Measurements from ENCODE around the gene TMEM147. TPM values are rescaled to one million over a fixed set of nuclear protein-coding genes. Genes with fewer than 3 reads are reported as not detected.
A peak's percentile ranks its signal among the peaks of the same experiment; 100 is the strongest.

TMEM147 gene
- total and polyA plus RNA-seq, 2 of the 4 experiments (the other 2 are of a cell fraction): 67.6 to 108 TPM

- DNase-seq (no peak), ATAC-seq (ENCODE audit: low read depth) (no peak; the same call in 1 of the 2 replicates)
- Histone ChIP-seq H3K36me3 (ENCODE audit: control insufficient read depth, insufficient read depth, low read length) (no peaks in the 10 kb centered on the region), H4K20me1 (ENCODE audit: insufficient read depth, low read length) (no peaks in the 10 kb centered on the region), H3K56ac (ENCODE audit: extremely low read depth, insufficient read depth, low read length) (no peak overlapping the region), H3K27ac (ENCODE audit: insufficient read depth, low read length) (no peak overlapping the region), H3K4ac (ENCODE audit: low read depth, low read length) (0 out of 2 replicates have a peak overlapping the region, but pooled peaks have one; percentile 38), H4K5ac (ENCODE audit: low read depth, low read length) (no peak overlapping the region), H4K8ac (ENCODE audit: low read depth in 2 of 2, low read length in 2 of 2) (peak overlapping the region in 1 of 2 experiments; percentile 73; a peak in 1 of 4 replicates), H3K18ac (ENCODE audit: low read depth, low read length) (no peak overlapping the region), H3K9me3 (ENCODE audit: control insufficient read depth, insufficient read depth, low read length) (no peaks in the 10 kb centered on the region), H2BK120ac (ENCODE audit: low read depth, low read length) (no peak overlapping the region), H3K79me1 (ENCODE audit: low read depth in 1 of 2, low read length in 2 of 2) (no peaks in the 10 kb centered on the region), H4K91ac (ENCODE audit: insufficient read depth, low read depth, low read length) (no peak overlapping the region), H3K9ac (ENCODE audit: low read depth, low read length) (no peak overlapping the region), H3K27me3 (ENCODE audit: control insufficient read depth, insufficient read depth, low read length) (peaks cover 66% of the 10 kb centered on the region), H2BK20ac (ENCODE audit: low read depth, low read length) (no peak overlapping the region), H2AK5ac (ENCODE audit: low read depth, low read length) (peak overlapping the region; percentile 50; the same call in 1 of the 2 replicates), H2AFZ (replicated peaks; ENCODE audit: low read length, poor library complexity) (peak overlapping the region; percentile 93), H3K23ac (ENCODE audit: low read depth, low read length) (no peak overlapping the region), H3K14ac (replicated peaks; ENCODE audit: low read depth, low read length) (no peak overlapping the region), H2BK5ac (ENCODE audit: low read depth, low read length, poor library complexity, severe bottlenecking) (no peak overlapping the region), H3K4me2 (ENCODE audit: low read depth, low read length) (peak overlapping the region; percentile 56), H3K9me1 (ENCODE audit: insufficient read depth, low read length) (no peaks in the 10 kb centered on the region; the same call in 1 of the 2 replicates), H2AK9ac (replicated peaks; ENCODE audit: low read depth, low read length, poor library complexity) (peak overlapping the region; percentile 94), H3K4me1 (ENCODE audit: control insufficient read depth, insufficient read depth, low read length) (peaks cover 5% of the 10 kb centered on the region; the same call in 1 of the 2 replicates), H3K4me3 (ENCODE audit: insufficient read depth, low read depth, low read length) (peak overlapping the region; percentile 25; the same call in 1 of the 2 replicates), H2BK15ac (ENCODE audit: low read depth, low read length) (no peak overlapping the region; the same call in 2 of the 3 replicates)
- CTCF ChIA-PET: interaction anchor here (1.0 kb wide), 2 partner anchors 8 to 15 kb away, joined by 3 to 4 read pairs; no protein-coding TSS in a partner anchor
- no TSS peak for BruUV-seq (replicated peaks)
- in situ Hi-C loops (cut with MboI; ENCODE audit: low sequenced_read_pairs) (no loop called here), intact Hi-C loops (cut with micrococcal nuclease) (loop anchor here (2.0 kb wide), 1 partner anchor 34 kb away; the partner anchor contains the start of gene TMEM147), dilution Hi-C loops (cut with HindIII; ENCODE audit: low sequenced_read_pairs, unreplicated experiment) (no loop called here)
- POLR2A ChIA-PET (ENCODE audit: unreplicated experiment): no interaction called here
- TF ChIP-seq MXI1 (IDR thresholded peaks at IDR 0.05; ENCODE audit: borderline replicate concordance, low read depth, low read length) (no peak), ELK1 (IDR thresholded peaks at IDR 0.05; ENCODE audit: borderline replicate concordance, low read depth, low read length) (no peak), USF2 (IDR thresholded peaks at IDR 0.05; ENCODE audit: low read depth, low read length) (no peak), MAZ (IDR thresholded peaks at IDR 0.05; ENCODE audit: borderline replicate concordance, low read depth, low read length) (no peak), FOS (IDR thresholded peaks at IDR 0.05; ENCODE audit: low read depth, low read length) (no peak), RCOR1 (IDR thresholded peaks at IDR 0.05; ENCODE audit: insufficient replicate concordance, low read length) (no peak), CEBPB (IDR thresholded peaks at IDR 0.05; ENCODE audit: low read depth, low read length) (no peak), CHD1 (IDR thresholded peaks at IDR 0.05; ENCODE audit: low read depth, low read length) (no peak), NFE2L2 (IDR thresholded peaks at IDR 0.05; ENCODE audit: low read depth, low read length) (no peak), RAD21 (IDR thresholded peaks at IDR 0.05; ENCODE audit: low read length) (no peak), SMC3 (IDR thresholded peaks at IDR 0.05; ENCODE audit: low read depth, low read length) (no peak), RFX5 (IDR thresholded peaks at IDR 0.05; ENCODE audit: low read depth, low read length) (no peak), POLR2A (IDR thresholded peaks at IDR 0.05; ENCODE audit: low read depth, low read length) (no peak), BHLHE40 (IDR thresholded peaks at IDR 0.05; ENCODE audit: low read depth, low read length) (no peak), MAFK (IDR thresholded peaks at IDR 0.05; ENCODE audit: low read depth, low read length) (no peak)
- TF ChIP-seq, protein P1, sequence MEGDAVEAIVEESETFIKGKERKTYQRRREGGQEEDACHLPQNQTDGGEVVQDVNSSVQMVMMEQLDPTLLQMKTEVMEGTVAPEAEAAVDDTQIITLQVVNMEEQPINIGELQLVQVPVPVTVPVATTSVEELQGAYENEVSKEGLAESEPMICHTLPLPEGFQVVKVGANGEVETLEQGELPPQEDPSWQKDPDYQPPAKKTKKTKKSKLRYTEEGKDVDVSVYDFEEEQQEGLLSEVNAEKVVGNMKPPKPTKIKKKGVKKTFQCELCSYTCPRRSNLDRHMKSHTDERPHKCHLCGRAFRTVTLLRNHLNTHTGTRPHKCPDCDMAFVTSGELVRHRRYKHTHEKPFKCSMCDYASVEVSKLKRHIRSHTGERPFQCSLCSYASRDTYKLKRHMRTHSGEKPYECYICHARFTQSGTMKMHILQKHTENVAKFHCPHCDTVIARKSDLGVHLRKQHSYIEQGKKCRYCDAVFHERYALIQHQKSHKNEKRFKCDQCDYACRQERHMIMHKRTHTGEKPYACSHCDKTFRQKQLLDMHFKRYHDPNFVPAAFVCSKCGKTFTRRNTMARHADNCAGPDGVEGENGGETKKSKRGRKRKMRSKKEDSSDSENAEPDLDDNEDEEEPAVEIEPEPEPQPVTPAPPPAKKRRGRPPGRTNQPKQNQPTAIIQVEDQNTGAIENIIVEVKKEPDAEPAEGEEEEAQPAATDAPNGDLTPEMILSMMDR (conservative IDR thresholded peaks at IDR 0.05; ENCODE audit: low read depth, low read length): no peak
- 27% methylated on average over 3 of the region's 15 CpGs; no CpG with 5 or more reads in 1 of the 2 experiments for WGBS, 2 experiments (ENCODE audit: extremely low coverage in 2 of 2, insufficient read length in 1 of 2)
Observed at GRCh38 chr19:35510626-35510964, 34.8 kb upstream of the TMEM147 start.
